Lower leg skin (tissue), 4 donors: ENCODE results near the gene CYFIP2. TPM values are rescaled to one million over a fixed set of nuclear protein-coding genes. Genes with fewer than 3 reads are reported as not detected.

Experiments
- DNase-seq, 2 donors: peaks; one replicate each; pipeline ENCODE4 v3.0.0-alpha.2; 2019; ENCODE audit warnings: low spot score in 2 of 2
- H3K4me3 ChIP-seq: fragments of 200-600 bp; sonication (generic); 2 replicates; pipeline ENCODE4 v1.5.1; 2017; ENCODE audit warnings: mild to moderate bottlenecking, low read depth; ENCODE audit not compliant: poor library complexity, severe bottlenecking
- CTCF ChIP-seq, 3 donors: fragments of 450-650 bp; IDR thresholded peaks; one replicate each; pipeline ENCODE4 v1.5.1; 2016; ENCODE audit warnings: antibody characterized with exemption in 3 of 3, mild to moderate bottlenecking in 3 of 3, moderate library complexity in 2 of 3
- POLR2A ChIP-seq, 2 donors: fragments of 450-650 bp; IDR thresholded peaks; one replicate each; pipeline ENCODE4 v1.6.1; 2016 to 2017; ENCODE audit warnings: antibody characterized with exemption in 2 of 2, mild to moderate bottlenecking in 1 of 2, moderate library complexity in 1 of 2
- WGBS, 2 donors: methylation state at CpG; one replicate each; pipeline ENCODE4 v1.1.5; 2018; 5-methylcytosine and 5-hydroxymethylcytosine counted together
- intact Hi-C: fragments of 100-400 bp; cut with DNase I; formaldehyde crosslinking; loops from one replicate; pipeline ENCODE4 v1.15.0; 2023; ENCODE audit warnings: low total_unique reads
- total RNA-seq, 4 donors: library from RNA; depleted of rRNA; stranded (reverse); fragments of >200 nt; gene quantifications; one replicate each; pipeline ENCODE4 v1.1.0, GENCODE V29; 2016

Gene CYFIP2
- total RNA-seq, 4 donors from 2014 or later: 3.2 to 16.2 (median 7.0) TPM

- DNase-seq: no peak
- intact Hi-C loops: no loop called here
- H3K4me3 ChIP-seq: no peak overlapping the region
- WGBS, 2 donors: 59 to 62% methylated on average over 7 of the region's 7 CpGs
- TF ChIP-seq CTCF (IDR thresholded peaks at IDR 0.05) (no peak), POLR2A (IDR thresholded peaks at IDR 0.05) (no peak)
Measured at GRCh38 chr5:157366741-157367674, 101.1 kb downstream of the CYFIP2 start.

- TF ChIP-seq CTCF (IDR thresholded peaks at IDR 0.05) (no peak), POLR2A (IDR thresholded peaks at IDR 0.05) (no peak)
- DNase-seq: no peak
- H3K4me3 ChIP-seq: no peak overlapping the region
- intact Hi-C loops: no loop called here
- WGBS, 2 donors: 90 to 98% methylated on average over 2 of the region's 2 CpGs
Measured at GRCh38 chr5:157369507-157369906, 103.6 kb downstream of the CYFIP2 start.

GRCh38 chr5:157370967-157371366 lies 105.0 kb downstream of the CYFIP2 start:
- WGBS, 2 donors: 67 to 71% methylated on average over 6 of the region's 6 CpGs
- intact Hi-C loops: no loop called here
- no peak for TF ChIP-seq POLR2A (IDR thresholded peaks at IDR 0.05)
- TF ChIP-seq CTCF (IDR thresholded peaks at IDR 0.05): no peak
- no peak overlapping the region for H3K4me3 ChIP-seq
- no peak for DNase-seq

GRCh38 chr5:157371655-157372471 lies 105.9 kb downstream of the CYFIP2 start:
- intact Hi-C loops: no loop called here
- 65 to 73% methylated on average over 5 of the region's 5 CpGs for WGBS, 2 donors

GRCh38 chr5:157372472-157372822 lies 106.5 kb downstream of the CYFIP2 start:
- TF ChIP-seq CTCF (IDR thresholded peaks at IDR 0.05): no peak
- no peak for TF ChIP-seq POLR2A (IDR thresholded peaks at IDR 0.05)
- intact Hi-C loops: no loop called here
- WGBS, 2 donors: 64 to 68% methylated on average over 4 of the region's 4 CpGs

More at GRCh38 chr5:157371655-157372471, 105.9 kb downstream of the CYFIP2 start:
- no peak overlapping the region for H3K4me3 ChIP-seq
- TF ChIP-seq CTCF (IDR thresholded peaks at IDR 0.05) (no peak), POLR2A (IDR thresholded peaks at IDR 0.05) (no peak)
- DNase-seq: no peak

More at GRCh38 chr5:157372472-157372822, 106.5 kb downstream of the CYFIP2 start:
- no peak for DNase-seq
- no peak overlapping the region for H3K4me3 ChIP-seq
